HG02943 (cell line): ENCODE data around the gene ULK3.

Source experiments
- ATAC-seq: cut with Tn5 transposase; IDR thresholded peaks from one replicate; pipeline ENCODE4 v1.9.1; 2021; ENCODE audit warnings: mild to moderate bottlenecking, low read depth, moderate library complexity; ENCODE audit not compliant: unreplicated experiment

ULK3 gene

DNA sequence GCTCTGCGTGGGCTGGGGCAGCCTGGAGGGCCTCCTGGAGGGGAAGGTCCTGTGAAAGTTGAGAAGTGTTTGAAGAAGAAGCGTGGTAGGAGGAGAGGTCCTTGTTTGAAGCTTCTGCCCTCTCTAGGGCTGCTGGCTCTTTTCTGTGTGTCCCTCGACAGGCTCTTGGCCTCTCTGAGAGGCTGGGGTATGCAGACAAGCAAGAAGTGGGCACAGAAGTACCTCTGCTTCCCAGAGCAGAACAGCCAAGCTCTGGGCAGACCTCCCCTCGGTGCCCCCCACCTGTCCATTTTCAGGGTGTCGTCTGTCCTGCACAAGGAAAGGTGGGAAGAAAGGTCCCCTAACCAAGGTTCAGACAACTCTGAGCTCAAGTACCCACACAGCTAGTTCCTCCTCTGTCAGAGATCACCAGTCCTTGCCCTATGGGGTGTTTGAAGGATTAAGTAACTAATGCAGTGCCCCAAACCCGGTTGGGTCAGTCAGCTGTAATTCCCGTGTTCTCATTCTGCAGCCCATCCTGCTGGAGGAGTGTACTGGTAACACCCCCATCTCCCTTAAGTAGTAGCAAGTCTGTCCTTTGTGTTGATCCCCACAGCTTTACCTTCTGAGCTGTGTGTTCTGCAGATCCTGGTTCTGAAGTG lies 54.8 kb downstream of the ULK3 start:
- ATAC-seq: no peak

DNA sequence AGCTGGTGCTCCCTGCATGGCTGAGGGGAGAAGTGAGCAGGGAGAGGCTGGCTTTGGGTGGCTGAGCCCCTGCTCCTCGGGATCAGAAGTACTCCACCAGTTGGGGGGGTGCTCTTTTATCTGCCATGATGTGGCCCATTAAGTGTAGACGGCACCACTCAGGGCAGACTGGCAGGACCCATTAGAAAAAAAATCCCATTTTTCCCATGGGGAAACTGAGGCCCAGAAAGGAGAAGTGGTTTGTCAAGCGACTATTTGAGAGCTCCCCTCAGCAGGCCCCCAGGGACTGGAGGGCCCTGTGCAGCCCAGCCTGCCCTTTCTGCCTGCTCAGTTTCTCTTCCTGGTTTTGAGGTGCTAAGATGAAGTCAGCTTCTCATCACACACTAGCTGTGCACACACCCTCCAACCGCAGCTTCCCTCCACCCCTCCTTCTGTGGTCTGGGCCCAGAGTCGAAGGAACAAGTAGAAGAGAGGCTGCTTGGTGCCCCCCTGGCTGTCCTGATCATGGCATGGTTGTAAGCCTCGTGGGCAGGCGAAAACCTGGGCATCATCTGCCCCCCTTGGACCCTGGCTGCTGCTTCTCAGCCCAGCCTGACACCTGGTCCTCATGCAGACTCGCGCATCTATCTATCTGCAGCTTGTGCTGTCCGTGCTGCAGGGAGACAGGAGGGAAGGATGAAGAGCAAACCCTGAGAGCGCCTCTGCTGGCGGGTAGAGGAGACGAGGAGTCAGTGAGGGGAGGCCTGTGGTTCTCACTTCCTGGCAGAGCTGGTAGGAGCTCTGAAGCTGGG lies 55.5 kb downstream of the ULK3 start:
- peak; percentile 39 for ATAC-seq

DNA sequence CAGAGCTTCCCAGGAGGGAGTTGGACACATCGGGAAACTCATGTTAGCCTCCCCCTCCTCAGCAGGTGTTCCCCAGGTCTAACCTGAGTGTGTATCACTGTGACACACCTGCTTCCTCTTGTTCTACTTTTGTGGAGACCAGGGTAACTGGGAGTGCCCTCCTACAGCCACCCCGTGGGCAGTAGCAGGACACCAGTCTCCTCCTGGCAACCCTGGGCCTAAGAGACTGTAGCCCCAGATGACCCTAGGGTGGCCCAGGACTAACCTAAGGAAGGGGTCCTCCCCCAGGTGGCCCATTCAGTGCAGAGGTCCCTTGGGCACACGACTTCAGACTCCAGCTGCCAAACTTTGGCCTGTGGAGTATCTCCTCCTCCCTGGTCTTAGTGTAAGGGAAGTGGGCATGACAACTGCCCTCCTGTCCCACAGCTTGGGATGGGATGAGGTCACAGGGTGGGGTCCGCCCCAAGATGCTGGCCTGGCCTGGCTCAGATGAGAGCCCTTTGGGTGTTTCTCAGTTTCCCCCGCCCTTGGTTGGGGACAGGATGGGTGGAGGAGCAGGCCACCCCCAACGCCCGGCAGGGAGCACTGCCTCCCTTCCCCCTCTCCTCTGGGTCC lies 56.3 kb downstream of the ULK3 start:
- ATAC-seq: no peak
